OCI-LY7 (cell line): Measurements from ENCODE around the gene ALDH3B1. TPM values are rescaled to one million over a fixed set of nuclear protein-coding genes. Genes with fewer than 3 reads are reported as not detected.

Experiments used
- BruUV-seq: library from RNA; stranded (reverse); fragments of 400-500 nt; replicated peaks from 2 replicates; lab custom pipeline; 2021; lab: Mats Ljungman, UMichigan
- CTCF ChIA-PET: fragments of 300-600 bp; sonication (Branson Sonifier 250); formaldehyde crosslinking; loops from one replicate; lab custom pipeline; 2022; ENCODE audit warnings: antibody characterized with exemption; ENCODE audit not compliant: unreplicated experiment; lab: Charles Lee
- POLR2A ChIA-PET: fragments of 300-600 bp; sonication (Branson Sonifier 250); formaldehyde crosslinking; loops from one replicate; lab custom pipeline; 2022; ENCODE audit warnings: antibody characterized with exemption; lab: Charles Lee
- DNase-seq: peaks from one replicate; pipeline ENCODE4 v3.0.0-alpha.2; 2015; ENCODE audit warnings: low spot score
- H2AFZ ChIP-seq: fragments of 200-600 bp; sonication (generic), shearing (Covaris generic); 2 replicates; pipeline ENCODE4 v1.6.1; 2014; ENCODE audit warnings: mild to moderate bottlenecking, antibody characterized with exemption, low read length, moderate library complexity
- H3K27ac ChIP-seq: fragments of 200-600 bp; sonication (generic); 2 replicates; pipeline ENCODE4 v1.5.1; 2014; ENCODE audit warnings: mixed run types, low read depth, mild to moderate bottlenecking, moderate library complexity, low read length, inconsistent platforms; ENCODE audit not compliant: poor library complexity, severe bottlenecking
- H3K36me3 ChIP-seq: fragments of 200-600 bp; sonication (generic); 2 replicates; pipeline ENCODE4 v1.6.1; 2014; ENCODE audit warnings: mild to moderate bottlenecking, antibody characterized with exemption, low read length, moderate library complexity, mixed read lengths; ENCODE audit not compliant: insufficient read depth
- H3K4me1 ChIP-seq: fragments of 200-600 bp; sonication (generic); 2 replicates; pipeline ENCODE4 v1.5.1; 2014; ENCODE audit warnings: mild to moderate bottlenecking, low read length; ENCODE audit not compliant: insufficient read depth, poor library complexity, severe bottlenecking
- H3K4me2 ChIP-seq: fragments of 200-600 bp; sonication (generic); 2 replicates; pipeline ENCODE4 v1.6.1; 2014; ENCODE audit warnings: mild to moderate bottlenecking, low read length
- H3K4me3 ChIP-seq: fragments of 200-600 bp; sonication (generic); 2 replicates; pipeline ENCODE4 v1.5.1; 2014; ENCODE audit warnings: mild to moderate bottlenecking, low read depth, low read length; ENCODE audit not compliant: poor library complexity, severe bottlenecking
- H3K79me2 ChIP-seq: fragments of 200-600 bp; sonication (generic); 2 replicates; pipeline ENCODE4 v1.6.1; 2016; ENCODE audit warnings: low read depth, mild to moderate bottlenecking, low read length, moderate library complexity, mixed read lengths; ENCODE audit not compliant: insufficient read depth
- H3K9me2 ChIP-seq: fragments of 200-600 bp; sonication (generic); 2 replicates; pipeline ENCODE4 v1.6.1; 2016; ENCODE audit warnings: mild to moderate bottlenecking, low read length, mixed read lengths; ENCODE audit not compliant: insufficient read depth
- H3K9me3 ChIP-seq: fragments of 200-600 bp; sonication (generic); 2 replicates; pipeline ENCODE4 v1.6.1; 2014; ENCODE audit warnings: mild to moderate bottlenecking, mixed run types, low read length, mixed read lengths
- H4K20me1 ChIP-seq: fragments of 200-600 bp; sonication (generic); 2 replicates; pipeline ENCODE4 v1.6.1; 2014; ENCODE audit warnings: mild to moderate bottlenecking, antibody characterized with exemption, low read length, moderate library complexity, mixed read lengths; ENCODE audit not compliant: insufficient read depth
- EZH2phosphoT487 ChIP-seq: fragments of 200-600 bp; sonication (generic); IDR thresholded peaks from 2 replicates; pipeline ENCODE4 v1.6.1; 2018; ENCODE audit warnings: low read depth, borderline replicate concordance, mild to moderate bottlenecking, mixed run types, antibody characterized with exemption, low read length, moderate library complexity, mixed read lengths
- intact Hi-C: fragments of 100-400 bp; cut with micrococcal nuclease; formaldehyde crosslinking; loops from one replicate; pipeline ENCODE4 v1.10.0; 2022; ENCODE audit not compliant: unreplicated experiment
- total RNA-seq, 2 experiments: library from RNA; depleted of rRNA in 1 of 2; stranded (reverse); fragments of >200 nt in 1 of 2; shearing (Covaris generic) in 1 of 2; gene quantifications; 2 replicates each; pipeline ENCODE4 v1.2.3, GENCODE V29; 2014 to 2022
- TF ChIP-seq, protein P1 (sequence below): fragments of 200-600 bp; sonication (generic); conservative IDR thresholded peaks from 2 replicates; pipeline ENCODE4 v1.5.1; 2014; ENCODE audit warnings: mild to moderate bottlenecking, antibody characterized with exemption, low read length, moderate library complexity, mixed read lengths

The ALDH3B1 gene
- total RNA-seq, 2 experiments from 2014 or later = 0.50 to 0.53 TPM

DNA sequence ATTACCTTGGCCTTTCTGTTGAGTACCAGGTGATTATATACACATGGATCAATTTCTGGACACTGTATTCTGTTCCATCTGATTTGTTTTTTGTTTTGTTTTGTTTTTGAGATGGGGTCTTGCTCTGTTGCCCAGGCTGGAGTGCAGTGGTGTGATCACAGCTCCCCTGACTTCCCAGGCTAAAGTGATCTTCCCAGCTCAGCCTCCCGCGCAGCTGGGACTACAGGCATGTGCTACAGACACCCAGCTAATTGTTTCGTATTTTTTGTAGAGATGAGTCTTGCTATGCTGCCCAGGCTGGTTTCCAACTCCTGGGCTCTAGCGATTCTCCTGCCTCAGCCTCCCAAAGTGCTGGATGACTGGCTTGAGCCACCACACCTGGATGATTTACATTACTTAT lies 47.7 kb downstream of the ALDH3B1 start:
- H3K9me2 ChIP-seq = no peaks in the 10 kb centered on the region
- H2AFZ ChIP-seq = no peak overlapping the region
- H3K4me3 ChIP-seq = no peak overlapping the region
- no peaks in the 10 kb centered on the region for H4K20me1 ChIP-seq
- no peak overlapping the region for H3K27ac ChIP-seq
- no peak overlapping the region for H3K4me2 ChIP-seq
- intact Hi-C loops = no loop called here
- CTCF ChIA-PET = no interaction called here
- no peak for DNase-seq
- POLR2A ChIA-PET = no interaction called here
- H3K36me3 ChIP-seq = peaks cover 58% of the 10 kb centered on the region
- no peaks in the 10 kb centered on the region for H3K79me2 ChIP-seq
- H3K9me3 ChIP-seq = no peaks in the 10 kb centered on the region
- no peaks in the 10 kb centered on the region for H3K4me1 ChIP-seq
- TF ChIP-seq, protein P1, sequence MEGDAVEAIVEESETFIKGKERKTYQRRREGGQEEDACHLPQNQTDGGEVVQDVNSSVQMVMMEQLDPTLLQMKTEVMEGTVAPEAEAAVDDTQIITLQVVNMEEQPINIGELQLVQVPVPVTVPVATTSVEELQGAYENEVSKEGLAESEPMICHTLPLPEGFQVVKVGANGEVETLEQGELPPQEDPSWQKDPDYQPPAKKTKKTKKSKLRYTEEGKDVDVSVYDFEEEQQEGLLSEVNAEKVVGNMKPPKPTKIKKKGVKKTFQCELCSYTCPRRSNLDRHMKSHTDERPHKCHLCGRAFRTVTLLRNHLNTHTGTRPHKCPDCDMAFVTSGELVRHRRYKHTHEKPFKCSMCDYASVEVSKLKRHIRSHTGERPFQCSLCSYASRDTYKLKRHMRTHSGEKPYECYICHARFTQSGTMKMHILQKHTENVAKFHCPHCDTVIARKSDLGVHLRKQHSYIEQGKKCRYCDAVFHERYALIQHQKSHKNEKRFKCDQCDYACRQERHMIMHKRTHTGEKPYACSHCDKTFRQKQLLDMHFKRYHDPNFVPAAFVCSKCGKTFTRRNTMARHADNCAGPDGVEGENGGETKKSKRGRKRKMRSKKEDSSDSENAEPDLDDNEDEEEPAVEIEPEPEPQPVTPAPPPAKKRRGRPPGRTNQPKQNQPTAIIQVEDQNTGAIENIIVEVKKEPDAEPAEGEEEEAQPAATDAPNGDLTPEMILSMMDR = no peak
- no peak for TF ChIP-seq EZH2phosphoT487
- BruUV-seq = TSS peak; percentile 21

GRCh38 chr11:68061508-68061907 lies 51.4 kb downstream of the ALDH3B1 start:
- DNase-seq = no peak
- BruUV-seq = no TSS peak
- no peak overlapping the region for H3K4me3 ChIP-seq
- H2AFZ ChIP-seq = no peak overlapping the region
- TF ChIP-seq, protein P1 = no peak
- TF ChIP-seq EZH2phosphoT487 = no peak
- H3K4me2 ChIP-seq = no peak overlapping the region
- no peaks in the 10 kb centered on the region for H3K9me3 ChIP-seq
- H3K4me1 ChIP-seq = no peaks in the 10 kb centered on the region
- H3K79me2 ChIP-seq = no peaks in the 10 kb centered on the region
- H3K9me2 ChIP-seq = no peaks in the 10 kb centered on the region
- H3K36me3 ChIP-seq = peaks cover 82% of the 10 kb centered on the region
- intact Hi-C loops = no loop called here
- no peaks in the 10 kb centered on the region for H4K20me1 ChIP-seq
- H3K27ac ChIP-seq = no peak overlapping the region
- POLR2A ChIA-PET = interaction anchor here (0.6 kb wide), 1 partner anchor 33 kb away, joined by 3 read pairs; no protein-coding TSS in a partner anchor
- CTCF ChIA-PET = no interaction called here

GRCh38 chr11:68064926-68065325 lies 54.8 kb downstream of the ALDH3B1 start:
- no peak overlapping the region for H3K4me3 ChIP-seq
- H3K4me1 ChIP-seq = no peaks in the 10 kb centered on the region
- H3K9me3 ChIP-seq = no peaks in the 10 kb centered on the region
- no peak overlapping the region for H3K4me2 ChIP-seq
- H3K79me2 ChIP-seq = no peaks in the 10 kb centered on the region
- no peak for TF ChIP-seq EZH2phosphoT487
- TF ChIP-seq, protein P1 = no peak
- H3K36me3 ChIP-seq = peaks cover 86% of the 10 kb centered on the region
- H2AFZ ChIP-seq = no peak overlapping the region
- no peaks in the 10 kb centered on the region for H3K9me2 ChIP-seq
- no peak for DNase-seq
- intact Hi-C loops = no loop called here
- H4K20me1 ChIP-seq = no peaks in the 10 kb centered on the region
- no peak overlapping the region for H3K27ac ChIP-seq
- no TSS peak for BruUV-seq
- POLR2A ChIA-PET = interaction anchor here (0.7 kb wide), 2 partner anchors 14 to 449 kb away, joined by 3 to 5 read pairs; no protein-coding TSS in a partner anchor
- CTCF ChIA-PET = no interaction called here
